K562 (cell line): ENCODE data around the gene OTP. TPM values are rescaled to one million over a fixed set of nuclear protein-coding genes. Genes with fewer than 3 reads are reported as not detected.

ENCODE experiments used
- ATAC-seq: fragments of 200-7000 bp; cut with Tn5 transposase; 3 replicates; pipeline ENCODE4 v1.9.1; 2020; ENCODE audit warnings: moderate library complexity
- BruUV-seq: library from RNA; stranded (reverse); fragments of 400-500 nt; replicated peaks from 2 replicates; lab custom pipeline; 2021; lab: Mats Ljungman, UMichigan
- CTCF ChIA-PET: fragments of 300-600 bp; formaldehyde crosslinking; extraction: SDS; loops from one replicate; lab custom pipeline; 2021; ENCODE audit warnings: low intra/inter-chr PET ratio; lab: Yijun Ruan, JAX
- POLR2A ChIA-PET: fragments of 300-600, 350-650 bp; sonication (Branson Sonifier 250); formaldehyde crosslinking; extraction: SDS; loops from one replicate; lab custom pipeline; 2021; ENCODE audit warnings: antibody characterized with exemption, inconsistent platforms; lab: Yijun Ruan, JAX
- DNase-seq, 4 experiments: peaks; one replicate each; pipeline versions ENCODE4 v3.0.0 to v3.0.0-alpha.2; 2011 to 2018; ENCODE audit warnings: low spot score in 3 of 4, mixed read lengths in 3 of 4; ENCODE audit errors: extremely low read depth in 1 of 4
- FAIRE-seq: peaks from 2 replicates; lab custom pipeline; 2011; peaks lifted over from hg19 to GRCh38; lab: Jason Lieb, UNC
- H2AFZ ChIP-seq: 2 replicates; pipeline ENCODE4 v1.6.0; 2011; ENCODE audit warnings: low read depth, low read length, control low read depth, inconsistent platforms
- H3K27ac ChIP-seq: fragments of 200-600 bp; 3 replicates; pipeline ENCODE4 v1.8.0; 2011; ENCODE audit warnings: low read depth, mild to moderate bottlenecking, control low read depth, inconsistent platforms, low read length, moderate library complexity, mixed read lengths; ENCODE audit errors: extremely low read depth
- H3K27me3 ChIP-seq, 2 experiments: fragments of 300-600 bp in 1 of 2; 2 replicates in 1 of 2; 3 replicates in 1 of 2; pipeline versions ENCODE4 v1.6.0 to v1.8.0; 2011; ENCODE audit warnings: inconsistent platforms in 2 of 2, low read length in 2 of 2, mild to moderate bottlenecking in 1 of 2, mixed read lengths in 1 of 2, moderate library complexity in 1 of 2; ENCODE audit not compliant: control insufficient read depth in 2 of 2, insufficient read depth in 2 of 2
- H3K36me3 ChIP-seq: fragments of 300-600 bp; 3 replicates; pipeline ENCODE4 v1.8.0; 2011; ENCODE audit warnings: mild to moderate bottlenecking, low read length, inconsistent platforms; ENCODE audit not compliant: control insufficient read depth, insufficient read depth
- H3K4me1 ChIP-seq, 2 experiments: fragments of 200-600 bp in 1 of 2; replicated peaks in 1 of 2; 2 replicates in 1 of 2; 3 replicates in 1 of 2; pipeline versions ENCODE4 v1.5.1 to v1.8.0; 2011; ENCODE audit warnings: inconsistent platforms in 2 of 2, low read length in 2 of 2, mild to moderate bottlenecking in 1 of 2, mixed read lengths in 1 of 2, moderate library complexity in 1 of 2; ENCODE audit not compliant: control insufficient read depth in 2 of 2, insufficient read depth in 2 of 2
- H3K4me2 ChIP-seq: 2 replicates; pipeline ENCODE4 v1.6.1; 2011; ENCODE audit warnings: low read length, control low read depth, inconsistent platforms, mixed read lengths; ENCODE audit not compliant: insufficient read depth
- H3K4me3 ChIP-seq: fragments of 200-600 bp; sonication (generic), shearing (Covaris generic); 2 replicates; pipeline ENCODE4 v1.5.1; 2016; ENCODE audit warnings: control low read depth, inconsistent platforms
- H3K79me2 ChIP-seq: fragments of 200-600 bp; 3 replicates; pipeline ENCODE4 v1.8.0; 2011; ENCODE audit warnings: low read length, inconsistent platforms; ENCODE audit not compliant: control insufficient read depth, insufficient read depth
- H3K9ac ChIP-seq, 2 experiments: 2 replicates each; pipeline versions ENCODE4 v1.6.0 to v1.6.1; 2011; ENCODE audit warnings: low read depth in 2 of 2, low read length in 2 of 2, control low read depth in 1 of 2, inconsistent platforms in 1 of 2, mild to moderate bottlenecking in 1 of 2, mixed read lengths in 1 of 2; ENCODE audit not compliant: insufficient read depth in 1 of 2
- H3K9me1 ChIP-seq: one replicate; pipeline ENCODE4 v1.6.0; 2011; ENCODE audit warnings: inconsistent platforms, mild to moderate bottlenecking, low read length, moderate library complexity; ENCODE audit not compliant: control insufficient read depth, insufficient read depth
- H3K9me3 ChIP-seq: replicated peaks from 2 replicates; pipeline ENCODE4 v1.5.1; 2011; ENCODE audit warnings: low read depth, low read length, inconsistent platforms; ENCODE audit not compliant: control insufficient read depth, insufficient read depth
- H4K20me1 ChIP-seq: replicated peaks from 2 replicates; pipeline ENCODE4 v1.6.1; 2011; ENCODE audit warnings: low read length, inconsistent platforms, mixed read lengths; ENCODE audit not compliant: control insufficient read depth, insufficient read depth
- L3MBTL2 ChIP-seq: fragments of 450-650 bp; IDR thresholded peaks from 2 replicates; pipeline ENCODE4 v1.6.1; 2016; ENCODE audit warnings: mild to moderate bottlenecking, moderate library complexity
- MCM2 ChIP-seq: fragments of 450-650 bp; IDR thresholded peaks from 2 replicates; pipeline ENCODE4 v1.6.1; 2017; ENCODE audit warnings: low read depth, mild to moderate bottlenecking
- MYBL2 ChIP-seq, 2 experiments: fragments of 450-650 bp in 1 of 2; sonication (generic) in 1 of 2; formaldehyde crosslinking in 1 of 2; IDR thresholded peaks; 2 replicates each; pipeline versions ENCODE4 v1.6.1 to v1.8.1; 2017 to 2022; ENCODE audit warnings: borderline replicate concordance in 1 of 2, inconsistent platforms in 1 of 2, low read depth in 1 of 2, mild to moderate bottlenecking in 1 of 2, missing genetic modification reagents in 1 of 2, moderate library complexity in 1 of 2
- SMARCE1 ChIP-seq: fragments of 450-650 bp; IDR thresholded peaks from 2 replicates; pipeline ENCODE4 v1.7.1; 2016; ENCODE audit warnings: mild to moderate bottlenecking
- TRIM24 ChIP-seq, 2 experiments: fragments of 450-650 bp; IDR thresholded peaks; 2 replicates each; pipeline ENCODE4 v1.6.1; 2016
- XRCC4 ChIP-seq: IDR thresholded peaks from one replicate; pipeline ENCODE4 v1.6.1; 2011; ENCODE audit not compliant: insufficient read depth, insufficient read length; ENCODE audit errors: extremely low read depth
- ZFP30 ChIP-seq: fragments of 250-450 bp; sonication (Bioruptor Pico); IDR thresholded peaks from 2 replicates; pipeline ENCODE4 v1.8.0; 2022; ENCODE audit warnings: moderate library complexity, mild to moderate bottlenecking, inconsistent platforms, borderline replicate concordance
- ZNF584 ChIP-seq: fragments of 200-800 bp; sonication (Bioruptor generic); IDR thresholded peaks from 2 replicates; pipeline ENCODE4 v1.6.1; 2016; ENCODE audit warnings: low read depth, mild to moderate bottlenecking, missing genetic modification characterization, missing compliant biosample characterization
- WGBS: fragments of 100-300 bp; shearing (Covaris generic); methylation state at CpG from one replicate; pipeline ENCODE4 v1.1.6; 2016; ENCODE audit warnings: low coverage, mixed read lengths; ENCODE audit not compliant: insufficient coverage; ENCODE audit errors: missing lambda C conversion rate; 5-methylcytosine and 5-hydroxymethylcytosine counted together
- in situ Hi-C: fragments of 300-500 bp; cut with MboI; formaldehyde crosslinking; loops from 4 replicates; pipeline ENCODE4 v1.15.0; 2018; ENCODE audit warnings: inconsistent platforms, mixed read lengths
- intact Hi-C: fragments of 100-400 bp; cut with micrococcal nuclease; formaldehyde crosslinking; loops from 2 replicates; pipeline ENCODE4 v1.14.2; 2022
- polyA plus RNA-seq, 8 experiments: library from polyadenylated mRNA; depleted of rRNA in 4 of 8; stranded (reverse) in 5 of 8; unstranded in 3 of 8; fragments of >200 nt; fragmentation: Nextera tagmentation in 2 of 8; fragmentation: Illumina TruSeq in 1 of 8; extraction: Ambion mirVana in 2 of 8; extraction: Trizol in 1 of 8; gene quantifications; 2 replicates each; pipeline versions ENCODE4 v1.2.1 to v1.2.3, GENCODE V29; 2011 to 2014; ENCODE audit warnings: inconsistent platforms in 1 of 8, missing spikeins in 1 of 8
- total RNA-seq, 7 experiments: library from RNA; depleted of rRNA in 6 of 7; stranded (reverse); fragments of >200 nt in 6 of 7; fragmentation: Illumina TruSeq in 2 of 7; extraction: Trizol in 2 of 7; gene quantifications; 2 replicates each; pipeline versions ENCODE4 v1.2.1 to v1.2.3, GENCODE V29; 2011 to 2021; ENCODE audit warnings: low replicate concordance in 1 of 7
- TF ChIP-seq, protein P1 (sequence below): fragments of 200-400 bp; formaldehyde crosslinking; IDR thresholded peaks from 2 replicates; pipeline ENCODE4 v1.6.1; 2017; ENCODE audit warnings: mild to moderate bottlenecking, low read depth, low read length, moderate library complexity
- TF ChIP-seq, protein P2 (sequence below): sonication (generic); formaldehyde crosslinking; IDR thresholded peaks from 2 replicates; pipeline ENCODE4 v1.4.0; 2020; ENCODE audit warnings: mild to moderate bottlenecking, missing genetic modification reagents
- TF ChIP-seq, protein P3 (sequence below): fragments of 450-650 bp; IDR thresholded peaks from 2 replicates; pipeline ENCODE4 v1.6.1; 2017; ENCODE audit warnings: mild to moderate bottlenecking, moderate library complexity

Gene OTP
- total and polyA plus RNA-seq, 9 of the 15 experiments (the other 6 are each of a cell fraction or from before 2014, with no cell fraction given) = 0.04 to 0.16 (median 0.06) TPM; not detected in 4

DNA sequence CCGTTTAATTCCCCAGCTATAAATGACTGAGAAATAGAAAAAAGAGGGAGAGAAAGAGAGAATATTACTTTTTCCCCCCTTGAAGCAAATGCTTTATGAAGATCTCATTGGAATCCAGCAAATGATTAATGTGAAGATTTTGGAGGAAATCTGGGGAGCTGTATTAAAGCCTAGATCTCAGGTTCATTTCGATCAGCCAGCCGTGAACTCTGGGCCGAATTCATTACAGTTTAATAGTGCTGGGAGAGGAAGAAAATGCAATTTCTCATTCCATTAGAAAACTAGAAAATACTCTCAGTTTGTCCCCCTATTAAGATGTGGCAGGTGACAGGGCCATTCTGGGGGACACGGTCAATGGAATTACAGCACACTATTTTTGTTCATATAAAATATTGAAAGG is 4.8 kb downstream of the OTP start:
- no peaks in the 10 kb centered on the region for H4K20me1 ChIP-seq
- no peaks in the 10 kb centered on the region for H3K9me3 ChIP-seq
- ChIA-PET CTCF (no interaction called here), POLR2A (no interaction called here)
- no peak overlapping the region for H2AFZ ChIP-seq
- no TSS peak for BruUV-seq
- no peak overlapping the region for H3K4me2 ChIP-seq
- no peak overlapping the region for H3K27ac ChIP-seq
- H3K36me3 ChIP-seq = no peaks in the 10 kb centered on the region
- no peaks in the 10 kb centered on the region for H3K79me2 ChIP-seq
- WGBS = 0% methylated on average over 5 of the region's 5 CpGs
- H3K4me3 ChIP-seq = no peak overlapping the region
- H3K27me3 ChIP-seq = peaks cover 41 to 57% of the 10 kb centered on the region in 2 experiments
- intact Hi-C loops (no loop called here), in situ Hi-C loops (no loop called here)
- no peak overlapping the region for H3K9ac ChIP-seq
- no peak for DNase-seq
- H3K9me1 ChIP-seq = peaks cover 5% of the 10 kb centered on the region
- no peak for ATAC-seq
- FAIRE-seq = no peak
- peaks cover 0 to 18% of the 10 kb centered on the region in 2 experiments; a peak in 2 of 5 replicates for H3K4me1 ChIP-seq
- TF ChIP-seq ZNF584 (CRISPR knock-in tag) = no peak
- TF ChIP-seq, protein P1, sequence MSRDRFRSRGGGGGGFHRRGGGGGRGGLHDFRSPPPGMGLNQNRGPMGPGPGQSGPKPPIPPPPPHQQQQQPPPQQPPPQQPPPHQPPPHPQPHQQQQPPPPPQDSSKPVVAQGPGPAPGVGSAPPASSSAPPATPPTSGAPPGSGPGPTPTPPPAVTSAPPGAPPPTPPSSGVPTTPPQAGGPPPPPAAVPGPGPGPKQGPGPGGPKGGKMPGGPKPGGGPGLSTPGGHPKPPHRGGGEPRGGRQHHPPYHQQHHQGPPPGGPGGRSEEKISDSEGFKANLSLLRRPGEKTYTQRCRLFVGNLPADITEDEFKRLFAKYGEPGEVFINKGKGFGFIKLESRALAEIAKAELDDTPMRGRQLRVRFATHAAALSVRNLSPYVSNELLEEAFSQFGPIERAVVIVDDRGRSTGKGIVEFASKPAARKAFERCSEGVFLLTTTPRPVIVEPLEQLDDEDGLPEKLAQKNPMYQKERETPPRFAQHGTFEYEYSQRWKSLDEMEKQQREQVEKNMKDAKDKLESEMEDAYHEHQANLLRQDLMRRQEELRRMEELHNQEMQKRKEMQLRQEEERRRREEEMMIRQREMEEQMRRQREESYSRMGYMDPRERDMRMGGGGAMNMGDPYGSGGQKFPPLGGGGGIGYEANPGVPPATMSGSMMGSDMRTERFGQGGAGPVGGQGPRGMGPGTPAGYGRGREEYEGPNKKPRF = no peak
- no peak for TF ChIP-seq XRCC4
- TF ChIP-seq MYBL2 (IDR thresholded peaks at IDR 0.05; ENCODE audit: low read depth) = no peak
- TF ChIP-seq MYBL2 (CRISPR knock-in tag; IDR thresholded peaks at IDR 0.05; ENCODE audit: borderline replicate concordance) = no peak
- TF ChIP-seq, protein P2, sequence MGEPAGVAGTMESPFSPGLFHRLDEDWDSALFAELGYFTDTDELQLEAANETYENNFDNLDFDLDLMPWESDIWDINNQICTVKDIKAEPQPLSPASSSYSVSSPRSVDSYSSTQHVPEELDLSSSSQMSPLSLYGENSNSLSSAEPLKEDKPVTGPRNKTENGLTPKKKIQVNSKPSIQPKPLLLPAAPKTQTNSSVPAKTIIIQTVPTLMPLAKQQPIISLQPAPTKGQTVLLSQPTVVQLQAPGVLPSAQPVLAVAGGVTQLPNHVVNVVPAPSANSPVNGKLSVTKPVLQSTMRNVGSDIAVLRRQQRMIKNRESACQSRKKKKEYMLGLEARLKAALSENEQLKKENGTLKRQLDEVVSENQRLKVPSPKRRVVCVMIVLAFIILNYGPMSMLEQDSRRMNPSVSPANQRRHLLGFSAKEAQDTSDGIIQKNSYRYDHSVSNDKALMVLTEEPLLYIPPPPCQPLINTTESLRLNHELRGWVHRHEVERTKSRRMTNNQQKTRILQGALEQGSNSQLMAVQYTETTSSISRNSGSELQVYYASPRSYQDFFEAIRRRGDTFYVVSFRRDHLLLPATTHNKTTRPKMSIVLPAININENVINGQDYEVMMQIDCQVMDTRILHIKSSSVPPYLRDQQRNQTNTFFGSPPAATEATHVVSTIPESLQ (CRISPR knock-in tag) = no peak
- TF ChIP-seq ZFP30 (CRISPR knock-in tag) = no peak
- TF ChIP-seq TRIM24 (IDR thresholded peaks at IDR 0.05) = no peak
- no peak for TF ChIP-seq MCM2
- TF ChIP-seq SMARCE1 = no peak
- TF ChIP-seq, protein P3, sequence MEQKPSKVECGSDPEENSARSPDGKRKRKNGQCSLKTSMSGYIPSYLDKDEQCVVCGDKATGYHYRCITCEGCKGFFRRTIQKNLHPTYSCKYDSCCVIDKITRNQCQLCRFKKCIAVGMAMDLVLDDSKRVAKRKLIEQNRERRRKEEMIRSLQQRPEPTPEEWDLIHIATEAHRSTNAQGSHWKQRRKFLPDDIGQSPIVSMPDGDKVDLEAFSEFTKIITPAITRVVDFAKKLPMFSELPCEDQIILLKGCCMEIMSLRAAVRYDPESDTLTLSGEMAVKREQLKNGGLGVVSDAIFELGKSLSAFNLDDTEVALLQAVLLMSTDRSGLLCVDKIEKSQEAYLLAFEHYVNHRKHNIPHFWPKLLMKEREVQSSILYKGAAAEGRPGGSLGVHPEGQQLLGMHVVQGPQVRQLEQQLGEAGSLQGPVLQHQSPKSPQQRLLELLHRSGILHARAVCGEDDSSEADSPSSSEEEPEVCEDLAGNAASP = no peak
- TF ChIP-seq L3MBTL2 = no peak
